PFSK-1 (cell line): ENCODE measurements around the gene NT5C3A.

Experiments
- POLR2AphosphoS5 ChIP-seq: IDR thresholded peaks from 2 replicates; pipeline ENCODE4 v1.6.1; 2012; ENCODE audit warnings: low read depth, mild to moderate bottlenecking, control low read depth, low read length, moderate library complexity
- SIN3A ChIP-seq: IDR thresholded peaks from 2 replicates; pipeline ENCODE4 v1.6.1; 2012; ENCODE audit warnings: mild to moderate bottlenecking, low read length, moderate library complexity, borderline replicate concordance; ENCODE audit not compliant: insufficient read depth
- TAF1 ChIP-seq: IDR thresholded peaks from 2 replicates; pipeline ENCODE4 v1.6.1; 2012; ENCODE audit warnings: low read length, control low read depth, borderline replicate concordance; ENCODE audit not compliant: insufficient read depth

- TF ChIP-seq SIN3A (no peak), TAF1 (no peak), POLR2AphosphoS5 (no peak)
Measured at GRCh38 chr7:33012364-33012763, 50.2 kb downstream of the NT5C3A start.
